ENCODE measurements around the gene CLDN17.

CLDN17 gene

GRCh38 chr21:30166705-30167104, at the start of gene CLDN17:
CLDN17 (minus strand) TSS chr21:30166805; CDS start chr21:30166617, 188 bp downstream.
- H3K4me3 Mint-ChIP-seq: no peak within 1 kb of the TSS
- H3K27me3 Mint-ChIP-seq (ENCODE audit: low read depth): no peaks in the 10 kb centered on the region
- no peaks in the 10 kb centered on the region for H3K36me3 Mint-ChIP-seq (ENCODE audit: low read depth)
- H3K4me1 Mint-ChIP-seq (ENCODE audit: low read depth): no peaks in the 10 kb centered on the region
- H3K9me3 Mint-ChIP-seq: no peaks in the 10 kb centered on the region
- H3K27ac Mint-ChIP-seq: no peak within 1 kb of the TSS

- Mint-ChIP-seq H3K9me3 (no peaks in the 10 kb centered on the region), H3K4me1 (ENCODE audit: low read depth) (no peaks in the 10 kb centered on the region), H3K36me3 (ENCODE audit: low read depth) (no peaks in the 10 kb centered on the region), H3K27ac (no peak within 1 kb of the TSS), H3K4me3 (no peak within 1 kb of the TSS), H3K27me3 (ENCODE audit: low read depth) (no peaks in the 10 kb centered on the region)
These were observed 49.6 kb upstream of the CLDN17 start, which contains the start of gene CLDN8 for GRCh38 chr21:30216041-30216723. CLDN8 (minus strand) TSS chr21:30216097; CDS start chr21:30215925, 172 bp downstream.

- Mint-ChIP-seq H3K36me3 (ENCODE audit: low read depth) (no peaks in the 10 kb centered on the region), H3K9me3 (no peaks in the 10 kb centered on the region), H3K27ac (no peak overlapping the region), H3K4me3 (no peak overlapping the region), H3K4me1 (ENCODE audit: low read depth) (no peaks in the 10 kb centered on the region), H3K27me3 (ENCODE audit: low read depth) (no peaks in the 10 kb centered on the region)
These were observed 44.5 kb upstream of the CLDN17 start for GRCh38 chr21:30211071-30211470.

GRCh38 chr21:30209601-30210000, 43.0 kb upstream of the CLDN17 start:
- H3K36me3 Mint-ChIP-seq (ENCODE audit: low read depth): no peaks in the 10 kb centered on the region
- H3K4me3 Mint-ChIP-seq: no peak overlapping the region
- no peaks in the 10 kb centered on the region for H3K4me1 Mint-ChIP-seq (ENCODE audit: low read depth)
- H3K27ac Mint-ChIP-seq: no peak overlapping the region
- H3K9me3 Mint-ChIP-seq: no peaks in the 10 kb centered on the region
- no peaks in the 10 kb centered on the region for H3K27me3 Mint-ChIP-seq (ENCODE audit: low read depth)

- no peaks in the 10 kb centered on the region for H3K4me1 Mint-ChIP-seq (ENCODE audit: low read depth)
- no peaks in the 10 kb centered on the region for H3K9me3 Mint-ChIP-seq
- no peak overlapping the region for H3K4me3 Mint-ChIP-seq
- no peaks in the 10 kb centered on the region for H3K36me3 Mint-ChIP-seq (ENCODE audit: low read depth)
- H3K27ac Mint-ChIP-seq: no peak overlapping the region
- H3K27me3 Mint-ChIP-seq (ENCODE audit: low read depth): no peaks in the 10 kb centered on the region
These were observed 40.6 kb upstream of the CLDN17 start for GRCh38 chr21:30207252-30207579.

- no peaks in the 10 kb centered on the region for H3K36me3 Mint-ChIP-seq (ENCODE audit: low read depth)
- H3K9me3 Mint-ChIP-seq: no peaks in the 10 kb centered on the region
- H3K27me3 Mint-ChIP-seq (ENCODE audit: low read depth): no peaks in the 10 kb centered on the region
- H3K27ac Mint-ChIP-seq: no peak overlapping the region
- no peaks in the 10 kb centered on the region for H3K4me1 Mint-ChIP-seq (ENCODE audit: low read depth)
- no peak overlapping the region for H3K4me3 Mint-ChIP-seq
These were observed 40.1 kb upstream of the CLDN17 start for GRCh38 chr21:30206551-30207251.

- Mint-ChIP-seq H3K27ac (no peak overlapping the region), H3K9me3 (no peaks in the 10 kb centered on the region), H3K27me3 (ENCODE audit: low read depth) (no peaks in the 10 kb centered on the region), H3K4me3 (no peak overlapping the region), H3K4me1 (ENCODE audit: low read depth) (no peaks in the 10 kb centered on the region), H3K36me3 (ENCODE audit: low read depth) (no peaks in the 10 kb centered on the region)
These were observed 33.4 kb upstream of the CLDN17 start for GRCh38 chr21:30200000-30200399.

- H3K9me3 Mint-ChIP-seq: no peaks in the 10 kb centered on the region
- no peaks in the 10 kb centered on the region for H3K4me1 Mint-ChIP-seq (ENCODE audit: low read depth)
- H3K27me3 Mint-ChIP-seq (ENCODE audit: low read depth): no peaks in the 10 kb centered on the region
- H3K4me3 Mint-ChIP-seq: no peak overlapping the region
- H3K36me3 Mint-ChIP-seq (ENCODE audit: low read depth): no peaks in the 10 kb centered on the region
- H3K27ac Mint-ChIP-seq: no peak overlapping the region
These were observed 28.2 kb upstream of the CLDN17 start for GRCh38 chr21:30194701-30195299.

GRCh38 chr21:30193201-30193600, 26.6 kb upstream of the CLDN17 start:
- Mint-ChIP-seq H3K4me1 (ENCODE audit: low read depth) (no peaks in the 10 kb centered on the region), H3K27me3 (ENCODE audit: low read depth) (no peaks in the 10 kb centered on the region), H3K27ac (no peak overlapping the region)

GRCh38 chr21:30190554-30190953, 23.9 kb upstream of the CLDN17 start:
- H3K27me3 Mint-ChIP-seq (ENCODE audit: low read depth): no peaks in the 10 kb centered on the region
- no peak overlapping the region for H3K27ac Mint-ChIP-seq
- H3K4me3 Mint-ChIP-seq: no peak overlapping the region
- no peaks in the 10 kb centered on the region for H3K4me1 Mint-ChIP-seq (ENCODE audit: low read depth)
- H3K36me3 Mint-ChIP-seq (ENCODE audit: low read depth): no peaks in the 10 kb centered on the region
- H3K9me3 Mint-ChIP-seq: no peaks in the 10 kb centered on the region

More at GRCh38 chr21:30193201-30193600, 26.6 kb upstream of the CLDN17 start:
- H3K36me3 Mint-ChIP-seq (ENCODE audit: low read depth): no peaks in the 10 kb centered on the region
- no peak overlapping the region for H3K4me3 Mint-ChIP-seq
- H3K9me3 Mint-ChIP-seq: no peaks in the 10 kb centered on the region

- H3K9me3 Mint-ChIP-seq: no peaks in the 10 kb centered on the region
- no peak overlapping the region for H3K27ac Mint-ChIP-seq
- H3K27me3 Mint-ChIP-seq (ENCODE audit: low read depth): no peaks in the 10 kb centered on the region
- H3K36me3 Mint-ChIP-seq (ENCODE audit: low read depth): no peaks in the 10 kb centered on the region
- H3K4me3 Mint-ChIP-seq: no peak overlapping the region
- no peaks in the 10 kb centered on the region for H3K4me1 Mint-ChIP-seq (ENCODE audit: low read depth)
These were observed 23.2 kb upstream of the CLDN17 start for GRCh38 chr21:30189773-30190172.

GRCh38 chr21:30186242-30186641, 19.6 kb upstream of the CLDN17 start:
- H3K36me3 Mint-ChIP-seq (ENCODE audit: low read depth): no peaks in the 10 kb centered on the region
- H3K27ac Mint-ChIP-seq: no peak overlapping the region
- no peak overlapping the region for H3K4me3 Mint-ChIP-seq
- no peaks in the 10 kb centered on the region for H3K27me3 Mint-ChIP-seq (ENCODE audit: low read depth)
- no peaks in the 10 kb centered on the region for H3K4me1 Mint-ChIP-seq (ENCODE audit: low read depth)
- no peaks in the 10 kb centered on the region for H3K9me3 Mint-ChIP-seq

GRCh38 chr21:30168086-30168485, 1.5 kb upstream of the CLDN17 start:
- H3K4me3 Mint-ChIP-seq: no peak overlapping the region
- H3K27me3 Mint-ChIP-seq (ENCODE audit: low read depth): no peaks in the 10 kb centered on the region
- no peak overlapping the region for H3K27ac Mint-ChIP-seq
- no peaks in the 10 kb centered on the region for H3K9me3 Mint-ChIP-seq
- H3K36me3 Mint-ChIP-seq (ENCODE audit: low read depth): no peaks in the 10 kb centered on the region
- no peaks in the 10 kb centered on the region for H3K4me1 Mint-ChIP-seq (ENCODE audit: low read depth)

GRCh38 chr21:30166171-30166570, 434 bp downstream of the CLDN17 start:
- Mint-ChIP-seq H3K4me1 (ENCODE audit: low read depth) (no peaks in the 10 kb centered on the region), H3K4me3 (no peak overlapping the region), H3K9me3 (no peaks in the 10 kb centered on the region), H3K27ac (no peak overlapping the region), H3K36me3 (ENCODE audit: low read depth) (no peaks in the 10 kb centered on the region), H3K27me3 (ENCODE audit: low read depth) (no peaks in the 10 kb centered on the region)

- H3K27me3 Mint-ChIP-seq (ENCODE audit: low read depth): no peaks in the 10 kb centered on the region
- H3K9me3 Mint-ChIP-seq: no peaks in the 10 kb centered on the region
- no peaks in the 10 kb centered on the region for H3K4me1 Mint-ChIP-seq (ENCODE audit: low read depth)
- H3K27ac Mint-ChIP-seq: no peak overlapping the region
- no peak overlapping the region for H3K4me3 Mint-ChIP-seq
- H3K36me3 Mint-ChIP-seq (ENCODE audit: low read depth): no peaks in the 10 kb centered on the region
These were observed 1.8 kb downstream of the CLDN17 start for GRCh38 chr21:30164796-30165195.
